GM23338 (cell line): Measurements from ENCODE around the gene CNN3. TPM values are rescaled to one million over a fixed set of nuclear protein-coding genes. Genes with fewer than 3 reads are reported as not detected.

ENCODE experiments used
- ATAC-seq: fragments of 200-7000 bp; cut with Tn5 transposase; 3 replicates; pipeline ENCODE4 v1.9.1; 2020
- DNase-seq: peaks from one replicate; pipeline ENCODE4 v3.0.0-alpha.2; 2015; ENCODE audit warnings: low spot score
- H2AFZ ChIP-seq: fragments of 200-600 bp; sonication (generic); 2 replicates; pipeline ENCODE4 v1.8.0; 2016; ENCODE audit warnings: antibody characterized with exemption, mild to moderate bottlenecking, moderate library complexity
- H3F3A ChIP-seq: fragments of 200-600 bp; sonication (generic); replicated peaks from 2 replicates; pipeline ENCODE4 v1.8.0; 2017; ENCODE audit warnings: antibody characterized with exemption, mixed run types, low read depth
- H3K27ac ChIP-seq: fragments of 200-600 bp; sonication (generic); 2 replicates; pipeline ENCODE4 v1.6.1; 2016; ENCODE audit warnings: low read depth
- H3K27me3 ChIP-seq: fragments of 200-600 bp; sonication (generic); 2 replicates; pipeline ENCODE4 v1.8.0; 2016; ENCODE audit warnings: mild to moderate bottlenecking, mixed run types, moderate library complexity; ENCODE audit not compliant: insufficient read depth
- H3K36me3 ChIP-seq: fragments of 200-600 bp; sonication (generic); 2 replicates; pipeline ENCODE4 v1.8.0; 2016; ENCODE audit warnings: mild to moderate bottlenecking; ENCODE audit not compliant: insufficient read depth
- H3K4me1 ChIP-seq: fragments of 200-600 bp; sonication (generic); 2 replicates; pipeline ENCODE4 v1.8.0; 2016; ENCODE audit warnings: mild to moderate bottlenecking, moderate library complexity; ENCODE audit not compliant: insufficient read depth
- H3K4me2 ChIP-seq: fragments of 200-600 bp; sonication (generic); 2 replicates; pipeline ENCODE4 v1.7.1; 2017; ENCODE audit warnings: mixed run types
- H3K4me3 ChIP-seq: fragments of 200-600 bp; sonication (generic); 2 replicates; pipeline ENCODE4 v1.6.1; 2016; ENCODE audit warnings: mixed run types
- H3K79me2 ChIP-seq: fragments of 200-600 bp; sonication (generic); replicated peaks from 2 replicates; pipeline ENCODE4 v1.8.0; 2017; ENCODE audit warnings: mild to moderate bottlenecking; ENCODE audit not compliant: insufficient read depth
- H3K9me2 ChIP-seq: fragments of 200-600 bp; sonication (generic); 2 replicates; pipeline ENCODE4 v1.8.0; 2017; ENCODE audit not compliant: insufficient read depth
- H4K20me1 ChIP-seq: fragments of 200-600 bp; sonication (generic); replicated peaks from 2 replicates; pipeline ENCODE4 v1.8.0; 2017; ENCODE audit warnings: mild to moderate bottlenecking; ENCODE audit not compliant: insufficient read depth
- H3K27ac Mint-ChIP-seq: 2 replicates; pipeline ENCODE4 v1.8.0; 2020; ENCODE audit warnings: inconsistent platforms, mild to moderate bottlenecking, moderate library complexity, mixed read lengths
- H3K27me3 Mint-ChIP-seq: 3 replicates; pipeline ENCODE4 v1.8.0; 2022; ENCODE audit warnings: low read depth, mild to moderate bottlenecking, moderate library complexity, mixed read lengths, inconsistent platforms; ENCODE audit not compliant: insufficient read depth, poor library complexity
- H3K36me3 Mint-ChIP-seq: 3 replicates; pipeline ENCODE4 v1.8.0; 2021; ENCODE audit warnings: low read depth, mild to moderate bottlenecking, inconsistent platforms, moderate library complexity, mixed read lengths
- H3K4me1 Mint-ChIP-seq: 3 replicates; pipeline ENCODE4 v1.8.0; 2020; ENCODE audit warnings: mild to moderate bottlenecking, inconsistent platforms, mixed read lengths
- H3K4me3 Mint-ChIP-seq: 3 replicates; pipeline ENCODE4 v1.8.0; 2021; ENCODE audit warnings: moderate library complexity, mild to moderate bottlenecking, inconsistent platforms, mixed read lengths
- H3K9me3 Mint-ChIP-seq: 3 replicates; pipeline ENCODE4 v1.8.0; 2020; ENCODE audit warnings: moderate library complexity, mild to moderate bottlenecking, inconsistent platforms, mixed read lengths
- EZH2 ChIP-seq: fragments of 200-600 bp; sonication (generic); IDR thresholded peaks from one replicate; pipeline ENCODE4 v1.8.0; 2017; ENCODE audit warnings: antibody characterized with exemption, mild to moderate bottlenecking, low read depth; ENCODE audit not compliant: unreplicated experiment
- EZH2phosphoT487 ChIP-seq: fragments of 200-600 bp; sonication (generic); IDR thresholded peaks from one replicate; pipeline ENCODE4 v1.8.1; 2018; ENCODE audit warnings: antibody characterized with exemption; ENCODE audit not compliant: unreplicated experiment
- JUNB ChIP-seq: IDR thresholded peaks from one replicate; pipeline ENCODE4 v1.6.1; 2016; ENCODE audit warnings: antibody characterized with exemption; ENCODE audit not compliant: unreplicated experiment
- NANOG ChIP-seq: IDR thresholded peaks from 2 replicates; pipeline ENCODE4 v1.6.1; 2016; ENCODE audit warnings: antibody characterized with exemption, borderline replicate concordance
- POLR2AphosphoS5 ChIP-seq: IDR thresholded peaks from 2 replicates; pipeline ENCODE4 v1.6.1; 2016; ENCODE audit warnings: antibody characterized with exemption, low read depth
- REST ChIP-seq: IDR thresholded peaks from one replicate; pipeline ENCODE4 v1.6.1; 2018; ENCODE audit warnings: antibody characterized with exemption; ENCODE audit not compliant: unreplicated experiment
- ZNF331 ChIP-seq: fragments of 250-450 bp; sonication (Bioruptor Pico); IDR thresholded peaks from 2 replicates; pipeline ENCODE4 v1.5.0; 2020; ENCODE audit warnings: low read depth, mild to moderate bottlenecking, moderate library complexity
- polyA plus RNA-seq: library from polyadenylated mRNA; unstranded; fragments of >200 nt; fragmentation: Nextera tagmentation; extraction: Ambion mirVana; gene quantifications from 2 replicates; pipeline ENCODE4 v1.2.1, GENCODE V29; 2016
- total RNA-seq: library from RNA; depleted of rRNA; stranded (reverse); fragments of >200 nt; shearing (Covaris generic); gene quantifications from 2 replicates; pipeline ENCODE4 v1.2.3, GENCODE V29; 2014
- TF ChIP-seq, protein P1 (sequence below): IDR thresholded peaks from 2 replicates; pipeline ENCODE4 v1.6.1; 2016; ENCODE audit warnings: antibody characterized with exemption
- TF ChIP-seq, protein P2 (sequence below): fragments of 250-450 bp; sonication (Bioruptor Pico); IDR thresholded peaks from 2 replicates; pipeline ENCODE4 v1.5.0; 2020; ENCODE audit warnings: mild to moderate bottlenecking, moderate library complexity

Gene CNN3
- total and polyA plus RNA-seq, 2 experiments from 2014 or later = 220 to 312 TPM

GRCh38 chr1:94874423-94874822 lies 52.5 kb downstream of the CNN3 start:
- H3K27me3 Mint-ChIP-seq = peaks cover 5% of the 10 kb centered on the region
- TF ChIP-seq ZNF331 (CRISPR knock-in tag) = no peak
- TF ChIP-seq JUNB = no peak
- no peak for TF ChIP-seq EZH2
- no peak for TF ChIP-seq POLR2AphosphoS5
- TF ChIP-seq, protein P1, sequence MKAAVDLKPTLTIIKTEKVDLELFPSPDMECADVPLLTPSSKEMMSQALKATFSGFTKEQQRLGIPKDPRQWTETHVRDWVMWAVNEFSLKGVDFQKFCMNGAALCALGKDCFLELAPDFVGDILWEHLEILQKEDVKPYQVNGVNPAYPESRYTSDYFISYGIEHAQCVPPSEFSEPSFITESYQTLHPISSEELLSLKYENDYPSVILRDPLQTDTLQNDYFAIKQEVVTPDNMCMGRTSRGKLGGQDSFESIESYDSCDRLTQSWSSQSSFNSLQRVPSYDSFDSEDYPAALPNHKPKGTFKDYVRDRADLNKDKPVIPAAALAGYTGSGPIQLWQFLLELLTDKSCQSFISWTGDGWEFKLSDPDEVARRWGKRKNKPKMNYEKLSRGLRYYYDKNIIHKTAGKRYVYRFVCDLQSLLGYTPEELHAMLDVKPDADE = no peak
- DNase-seq = no peak
- H3K4me3 ChIP-seq = no peak overlapping the region
- H3K27ac ChIP-seq = no peak overlapping the region
- no peaks in the 10 kb centered on the region for H4K20me1 ChIP-seq
- H3K9me2 ChIP-seq = peaks cover 11% of the 10 kb centered on the region
- no peak for ATAC-seq
- H3K27me3 ChIP-seq = no peaks in the 10 kb centered on the region
- H3K36me3 Mint-ChIP-seq = no peaks in the 10 kb centered on the region; the same call in 2 of the 3 replicates
- H3K4me1 Mint-ChIP-seq = peaks cover under 1% of the 10 kb centered on the region
- H3K4me2 ChIP-seq = no peak overlapping the region
- H3K79me2 ChIP-seq = no peaks in the 10 kb centered on the region
- no peaks in the 10 kb centered on the region for H3K36me3 ChIP-seq
- 0 out of 2 replicates have a peak, but pooled peaks cover 2% of the 10 kb centered on the region for H3K4me1 ChIP-seq
- H3K27ac Mint-ChIP-seq = no peak overlapping the region
- no peak overlapping the region for H2AFZ ChIP-seq
- no peaks in the 10 kb centered on the region for H3K9me3 Mint-ChIP-seq
- no peak overlapping the region for H3K4me3 Mint-ChIP-seq
- H3F3A ChIP-seq = no peaks in the 10 kb centered on the region

DNA sequence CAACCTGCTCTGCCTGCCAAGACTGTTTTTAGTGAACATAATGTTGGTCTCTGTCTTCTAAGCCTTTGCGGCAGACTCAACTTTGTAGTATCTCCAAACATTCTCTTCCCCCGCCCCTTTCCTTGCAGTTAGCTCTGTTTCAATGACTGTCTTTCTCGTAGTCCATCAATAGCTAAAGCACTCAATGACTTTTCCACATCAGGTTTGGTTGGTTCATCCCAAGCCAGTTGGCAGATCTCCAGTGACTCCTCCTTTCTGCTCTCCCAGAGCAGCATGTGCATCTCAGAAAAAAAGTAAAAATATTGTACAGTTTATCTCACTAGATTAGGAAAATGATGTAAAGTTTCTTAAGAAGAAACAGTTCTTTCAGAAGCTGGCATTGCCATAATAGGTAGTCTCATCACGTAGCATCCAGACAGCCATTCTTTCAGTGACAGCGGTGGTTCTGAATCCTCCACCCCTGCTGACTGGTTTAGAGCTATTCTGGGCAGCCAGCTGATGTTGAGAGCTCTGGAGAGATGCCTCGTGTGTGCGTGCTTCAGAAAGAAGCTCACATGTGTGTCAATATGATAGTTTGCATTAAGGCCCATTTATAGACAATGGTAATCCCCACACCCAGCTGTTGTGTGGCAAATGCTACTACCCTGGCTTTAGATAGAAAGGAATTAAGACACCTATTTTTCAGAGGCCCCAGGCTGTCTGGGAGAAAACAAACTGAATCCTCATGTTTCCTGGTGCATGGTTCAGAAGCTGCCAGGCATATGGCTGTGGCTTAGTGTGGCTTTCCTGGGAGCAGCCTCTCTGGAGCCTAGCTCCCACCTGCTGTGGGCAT lies 53.2 kb downstream of the CNN3 start:
- no peak overlapping the region for H3K4me3 Mint-ChIP-seq
- H3K36me3 Mint-ChIP-seq = no peaks in the 10 kb centered on the region; the same call in 2 of the 3 replicates
- 0 out of 2 replicates have a peak, but pooled peaks cover 6% of the 10 kb centered on the region for H3K4me1 ChIP-seq
- H2AFZ ChIP-seq = no peak overlapping the region
- no peaks in the 10 kb centered on the region for H4K20me1 ChIP-seq
- no peak for ATAC-seq
- no peak overlapping the region for H3K4me3 ChIP-seq
- no peak for DNase-seq
- H3K4me1 Mint-ChIP-seq = peaks cover 7% of the 10 kb centered on the region
- peaks cover 7% of the 10 kb centered on the region for H3K27me3 Mint-ChIP-seq
- no peaks in the 10 kb centered on the region for H3K9me3 Mint-ChIP-seq
- no peak overlapping the region for H3K4me2 ChIP-seq
- H3K27ac Mint-ChIP-seq = no peak overlapping the region
- H3K36me3 ChIP-seq = no peaks in the 10 kb centered on the region
- H3K27ac ChIP-seq = no peak overlapping the region
- H3K9me2 ChIP-seq = peaks cover 11% of the 10 kb centered on the region
- no peaks in the 10 kb centered on the region for H3K79me2 ChIP-seq
- H3K27me3 ChIP-seq = no peaks in the 10 kb centered on the region
- H3F3A ChIP-seq = no peaks in the 10 kb centered on the region
- TF ChIP-seq EZH2 = no peak
- no peak for TF ChIP-seq POLR2AphosphoS5
- TF ChIP-seq REST = no peak
- TF ChIP-seq, protein P2, sequence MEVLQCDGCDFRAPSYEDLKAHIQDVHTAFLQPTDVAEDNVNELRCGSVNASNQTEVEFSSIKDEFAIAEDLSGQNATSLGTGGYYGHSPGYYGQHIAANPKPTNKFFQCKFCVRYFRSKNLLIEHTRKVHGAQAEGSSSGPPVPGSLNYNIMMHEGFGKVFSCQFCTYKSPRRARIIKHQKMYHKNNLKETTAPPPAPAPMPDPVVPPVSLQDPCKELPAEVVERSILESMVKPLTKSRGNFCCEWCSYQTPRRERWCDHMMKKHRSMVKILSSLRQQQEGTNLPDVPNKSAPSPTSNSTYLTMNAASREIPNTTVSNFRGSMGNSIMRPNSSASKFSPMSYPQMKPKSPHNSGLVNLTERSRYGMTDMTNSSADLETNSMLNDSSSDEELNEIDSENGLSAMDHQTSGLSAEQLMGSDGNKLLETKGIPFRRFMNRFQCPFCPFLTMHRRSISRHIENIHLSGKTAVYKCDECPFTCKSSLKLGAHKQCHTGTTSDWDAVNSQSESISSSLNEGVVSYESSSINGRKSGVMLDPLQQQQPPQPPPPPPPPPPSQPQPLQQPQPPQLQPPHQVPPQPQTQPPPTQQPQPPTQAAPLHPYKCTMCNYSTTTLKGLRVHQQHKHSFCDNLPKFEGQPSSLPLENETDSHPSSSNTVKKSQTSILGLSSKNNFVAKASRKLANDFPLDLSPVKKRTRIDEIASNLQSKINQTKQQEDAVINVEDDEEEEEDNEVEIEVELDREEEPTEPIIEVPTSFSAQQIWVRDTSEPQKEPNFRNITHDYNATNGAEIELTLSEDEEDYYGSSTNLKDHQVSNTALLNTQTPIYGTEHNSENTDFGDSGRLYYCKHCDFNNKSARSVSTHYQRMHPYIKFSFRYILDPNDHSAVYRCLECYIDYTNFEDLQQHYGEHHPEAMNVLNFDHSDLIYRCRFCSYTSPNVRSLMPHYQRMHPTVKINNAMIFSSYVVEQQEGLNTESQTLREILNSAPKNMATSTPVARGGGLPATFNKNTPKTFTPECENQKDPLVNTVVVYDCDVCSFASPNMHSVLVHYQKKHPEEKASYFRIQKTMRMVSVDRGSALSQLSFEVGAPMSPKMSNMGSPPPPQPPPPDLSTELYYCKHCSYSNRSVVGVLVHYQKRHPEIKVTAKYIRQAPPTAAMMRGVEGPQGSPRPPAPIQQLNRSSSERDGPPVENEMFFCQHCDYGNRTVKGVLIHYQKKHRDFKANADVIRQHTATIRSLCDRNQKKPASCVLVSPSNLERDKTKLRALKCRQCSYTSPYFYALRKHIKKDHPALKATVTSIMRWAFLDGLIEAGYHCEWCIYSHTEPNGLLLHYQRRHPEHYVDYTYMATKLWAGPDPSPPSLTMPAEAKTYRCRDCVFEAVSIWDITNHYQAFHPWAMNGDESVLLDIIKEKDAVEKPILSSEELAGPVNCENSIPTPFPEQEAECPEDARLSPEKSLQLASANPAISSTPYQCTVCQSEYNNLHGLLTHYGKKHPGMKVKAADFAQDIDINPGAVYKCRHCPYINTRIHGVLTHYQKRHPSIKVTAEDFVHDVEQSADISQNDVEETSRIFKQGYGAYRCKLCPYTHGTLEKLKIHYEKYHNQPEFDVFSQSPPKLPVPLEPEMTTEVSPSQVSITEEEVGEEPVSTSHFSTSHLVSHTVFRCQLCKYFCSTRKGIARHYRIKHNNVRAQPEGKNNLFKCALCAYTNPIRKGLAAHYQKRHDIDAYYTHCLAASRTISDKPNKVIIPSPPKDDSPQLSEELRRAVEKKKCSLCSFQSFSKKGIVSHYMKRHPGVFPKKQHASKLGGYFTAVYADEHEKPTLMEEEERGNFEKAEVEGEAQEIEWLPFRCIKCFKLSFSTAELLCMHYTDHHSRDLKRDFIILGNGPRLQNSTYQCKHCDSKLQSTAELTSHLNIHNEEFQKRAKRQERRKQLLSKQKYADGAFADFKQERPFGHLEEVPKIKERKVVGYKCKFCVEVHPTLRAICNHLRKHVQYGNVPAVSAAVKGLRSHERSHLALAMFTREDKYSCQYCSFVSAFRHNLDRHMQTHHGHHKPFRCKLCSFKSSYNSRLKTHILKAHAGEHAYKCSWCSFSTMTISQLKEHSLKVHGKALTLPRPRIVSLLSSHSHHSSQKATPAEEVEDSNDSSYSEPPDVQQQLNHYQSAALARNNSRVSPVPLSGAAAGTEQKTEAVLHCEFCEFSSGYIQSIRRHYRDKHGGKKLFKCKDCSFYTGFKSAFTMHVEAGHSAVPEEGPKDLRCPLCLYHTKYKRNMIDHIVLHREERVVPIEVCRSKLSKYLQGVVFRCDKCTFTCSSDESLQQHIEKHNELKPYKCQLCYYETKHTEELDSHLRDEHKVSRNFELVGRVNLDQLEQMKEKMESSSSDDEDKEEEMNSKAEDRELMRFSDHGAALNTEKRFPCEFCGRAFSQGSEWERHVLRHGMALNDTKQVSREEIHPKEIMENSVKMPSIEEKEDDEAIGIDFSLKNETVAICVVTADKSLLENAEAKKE (CRISPR knock-in tag) = no peak
- no peak for TF ChIP-seq ZNF331 (CRISPR knock-in tag)
- TF ChIP-seq NANOG = no peak
- TF ChIP-seq JUNB = no peak
- no peak for TF ChIP-seq EZH2phosphoT487
